ENCODE measurements around the gene IMPG2.
"Not testable (repeated sequence)": the region's sequence is repeated elsewhere in the genome, so short reads cannot be mapped to it uniquely, and the experiment has no call there.

Gene IMPG2

DNA sequence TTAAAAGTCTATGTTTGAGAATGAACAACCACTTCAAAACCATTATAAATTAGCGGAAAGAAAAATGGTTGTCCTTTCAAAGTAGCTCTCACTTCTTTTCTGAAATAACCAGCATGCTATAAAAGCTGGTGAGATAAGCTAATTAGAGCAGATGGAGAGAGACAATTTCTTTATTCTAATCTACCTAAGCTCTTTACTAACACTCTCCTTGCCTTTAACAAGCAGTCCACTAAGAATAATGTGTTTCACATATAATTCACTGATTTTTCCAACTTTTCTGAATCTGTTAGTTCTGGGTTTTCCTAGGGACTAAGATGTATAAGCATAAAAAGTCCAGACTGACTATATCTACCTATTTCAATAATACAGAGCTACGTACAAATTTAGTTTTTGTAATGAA is at the start of gene IMPG2:
IMPG2 (minus strand) TSS at position 101 of the 400 bp plus-strand sequence. CDS start 203 bp downstream, outside the sequence.
- DNase-seq: no peak

- no peak for DNase-seq
Observed at GRCh38 chr3:101362406-101362805, 42.0 kb upstream of the IMPG2 start.

- no peak for DNase-seq
Observed at GRCh38 chr3:101351829-101352228, 31.5 kb upstream of the IMPG2 start.

DNA sequence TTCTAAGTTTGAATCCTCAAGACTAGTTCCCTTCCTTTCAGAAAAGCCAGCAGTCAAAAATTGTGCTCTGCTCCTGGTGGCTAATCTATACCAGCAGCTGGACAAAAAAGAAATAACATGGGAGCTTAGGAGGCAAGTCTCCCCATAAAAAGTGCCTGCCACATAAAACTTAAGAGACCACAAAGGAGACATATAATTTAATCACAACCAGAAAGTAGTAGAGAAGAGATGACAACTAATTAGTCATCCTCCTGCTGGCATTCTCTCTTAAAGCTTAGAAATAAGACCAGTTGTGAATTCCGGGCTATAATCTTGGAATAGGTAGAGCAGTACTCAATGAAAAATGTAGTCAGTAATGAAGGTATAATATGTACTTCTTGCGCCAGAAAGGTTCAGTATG is 20.2 kb upstream of the IMPG2 start:
- DNase-seq: no peak

GRCh38 chr3:101333883-101334282 is 13.5 kb upstream of the IMPG2 start:
- DNase-seq: no peak

DNA sequence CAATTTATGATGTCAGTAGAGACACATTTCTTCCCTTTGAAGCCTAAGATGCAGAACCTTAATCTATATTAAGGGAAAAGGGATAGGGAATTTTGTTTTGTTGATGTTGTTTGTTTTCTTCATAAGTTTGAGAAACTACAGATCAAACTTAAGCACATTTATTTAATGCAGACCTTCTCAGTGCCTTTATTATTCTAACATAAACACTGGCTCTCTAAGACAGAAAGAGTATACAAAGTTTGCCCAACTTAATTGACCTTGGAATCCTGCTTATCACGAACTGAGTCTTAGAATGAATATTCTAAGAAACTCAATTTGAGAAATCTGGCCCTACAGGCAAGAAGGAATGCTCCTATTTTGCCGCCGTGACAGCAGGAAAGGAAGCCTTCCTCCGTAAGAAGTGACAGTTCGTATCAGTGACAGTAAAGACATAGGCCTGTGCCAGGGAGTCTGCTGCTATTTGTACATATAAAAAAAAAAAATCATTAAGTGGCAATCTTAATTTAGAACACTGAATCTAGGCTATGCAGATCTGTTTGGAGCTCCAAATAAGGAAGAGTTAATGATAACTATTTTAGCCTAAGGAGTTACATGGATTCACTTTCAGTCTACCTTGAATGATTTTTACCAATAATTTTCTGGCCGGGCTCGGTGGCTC is 8.8 kb upstream of the IMPG2 start:
- DNase-seq: no peak

GRCh38 chr3:101325393-101326134 is 5.2 kb upstream of the IMPG2 start:
- DNase-seq: no peak

- no peak for DNase-seq
Observed at GRCh38 chr3:101319531-101319930, 844 bp downstream of the IMPG2 start.

- DNase-seq: no peak
Observed at GRCh38 chr3:101312545-101312944, 7.8 kb downstream of the IMPG2 start.

DNA sequence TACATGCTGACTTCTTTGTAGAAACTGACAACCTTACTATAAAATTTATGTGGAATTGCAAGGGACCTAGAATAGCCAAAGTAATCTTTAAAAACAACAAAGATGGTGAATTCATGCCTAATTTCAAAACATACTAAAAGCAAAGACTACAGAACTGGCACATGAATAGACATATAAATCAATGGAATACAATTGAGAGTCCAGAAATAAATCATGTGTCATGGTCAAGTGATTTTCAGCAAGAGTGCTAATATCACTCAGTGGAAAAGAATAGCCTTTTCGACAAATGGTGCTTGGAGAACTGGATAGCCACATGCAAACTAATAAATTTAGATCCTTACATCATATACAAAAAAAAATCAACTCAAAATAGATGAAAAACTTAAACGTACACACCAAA is 8.7 kb downstream of the IMPG2 start:
- DNase-seq: no peak

- no peak for DNase-seq
Observed at GRCh38 chr3:101310978-101311375, 9.4 kb downstream of the IMPG2 start.

DNA sequence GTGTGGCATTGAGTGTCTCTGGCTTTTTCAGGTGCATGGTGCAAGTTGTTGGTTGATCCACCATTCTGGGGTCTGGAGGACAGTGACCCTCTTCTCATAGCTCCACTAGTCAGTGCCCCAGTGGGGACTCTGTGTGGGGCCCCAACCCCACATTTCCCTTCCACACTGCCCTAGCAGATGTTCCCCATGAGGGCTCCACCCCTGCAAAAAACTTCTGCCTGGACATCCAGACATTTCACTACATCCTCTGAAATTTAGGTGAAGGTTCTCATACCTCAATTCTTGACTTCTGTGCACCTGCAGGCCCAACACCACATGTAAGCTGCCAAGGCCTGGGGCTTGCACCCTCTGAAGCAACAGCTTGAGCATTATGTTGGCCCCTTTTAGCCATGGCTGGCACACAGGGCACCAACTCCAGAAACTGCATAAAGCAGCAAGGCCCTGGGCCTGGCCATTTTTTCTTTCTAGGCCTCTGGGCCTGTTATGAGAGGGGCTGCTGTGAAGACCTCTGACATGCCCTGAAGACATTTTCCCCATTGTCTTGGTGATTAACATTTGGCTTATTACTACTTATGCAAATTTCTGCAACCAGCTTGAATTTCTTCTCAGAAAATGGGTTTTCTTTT is 12.1 kb downstream of the IMPG2 start:
- not testable (repeated sequence) for DNase-seq

- no peak for DNase-seq
Observed at GRCh38 chr3:101303836-101304235, 16.5 kb downstream of the IMPG2 start.

DNA sequence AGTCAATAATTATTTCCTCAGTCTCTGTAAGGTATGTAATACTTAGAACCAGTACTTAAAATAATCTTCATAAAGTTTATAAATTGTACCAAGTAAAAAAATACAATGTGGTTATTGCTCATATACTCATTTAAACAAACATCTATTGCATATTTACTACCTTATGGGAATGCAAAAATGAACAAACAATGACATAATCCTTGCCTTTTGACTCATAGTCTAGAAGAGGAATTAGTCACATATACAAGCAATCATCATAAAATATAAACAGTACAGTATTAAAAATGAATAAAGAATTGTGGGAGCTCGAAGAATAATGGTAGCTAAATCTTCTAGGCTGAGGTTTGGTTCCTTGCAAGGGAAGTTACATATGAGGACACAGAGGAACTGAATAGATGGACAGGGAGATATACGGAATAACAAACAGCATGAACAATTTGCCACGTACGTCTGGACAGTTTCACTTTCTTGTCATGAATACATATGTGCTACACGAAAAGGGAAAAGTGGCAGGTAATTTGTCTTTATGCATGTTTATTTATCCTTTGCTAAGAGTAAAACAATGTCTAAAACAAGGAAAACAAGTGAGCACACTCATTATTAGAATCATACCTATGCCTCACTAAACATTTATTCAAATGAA is 17.2 kb downstream of the IMPG2 start:
- DNase-seq: no peak

DNA sequence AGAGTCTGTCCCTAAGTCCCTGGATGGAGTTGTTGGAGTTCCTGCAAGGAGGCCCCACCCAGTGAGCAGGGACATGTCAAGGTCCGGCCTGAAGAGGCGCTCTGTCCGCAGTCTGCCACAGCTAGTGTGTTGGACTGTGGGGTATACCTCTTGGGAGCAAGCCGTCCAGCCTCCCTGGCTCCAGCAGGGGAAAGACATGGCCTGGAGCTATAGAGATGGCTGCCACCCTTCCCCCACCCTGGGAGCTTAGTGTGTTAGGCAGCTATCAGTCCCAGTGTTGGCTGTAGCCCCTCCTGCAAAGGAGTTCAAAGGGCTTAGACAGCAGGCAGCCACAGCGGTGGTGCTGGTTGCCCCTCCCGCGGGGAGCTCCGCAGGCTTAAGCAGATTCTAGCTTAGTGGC is 20.3 kb downstream of the IMPG2 start:
- no peak for DNase-seq

- DNase-seq: no peak
Observed at GRCh38 chr3:101292027-101292426, 28.3 kb downstream of the IMPG2 start.

GRCh38 chr3:101288294-101288693 is 32.1 kb downstream of the IMPG2 start:
- DNase-seq: no peak

GRCh38 chr3:101284757-101285156 is 35.6 kb downstream of the IMPG2 start:
- DNase-seq: no peak

- no peak for DNase-seq
Observed at GRCh38 chr3:101281521-101282030, 38.8 kb downstream of the IMPG2 start.

- DNase-seq: no peak
Observed at GRCh38 chr3:101279765-101280385, 40.5 kb downstream of the IMPG2 start.

DNA sequence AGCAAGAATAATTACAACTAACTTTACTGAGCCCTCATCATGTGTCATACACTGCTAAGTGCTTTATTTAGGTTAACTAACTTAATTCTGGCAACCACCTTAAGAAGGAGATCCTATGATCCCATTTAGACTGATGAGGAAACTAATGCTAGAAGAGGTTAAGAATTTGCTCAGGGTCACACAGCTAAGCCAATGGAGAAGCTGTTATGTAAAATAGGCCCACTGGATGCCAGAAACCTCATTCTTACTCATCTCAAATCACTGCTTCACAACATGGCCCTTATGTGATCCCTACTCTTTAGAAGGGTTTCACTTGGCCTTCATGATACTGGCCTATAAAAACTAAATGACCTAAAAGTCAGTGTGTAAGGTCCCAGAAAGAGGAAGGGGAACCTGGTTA is 41.2 kb downstream of the IMPG2 start:
- no peak for DNase-seq

DNA sequence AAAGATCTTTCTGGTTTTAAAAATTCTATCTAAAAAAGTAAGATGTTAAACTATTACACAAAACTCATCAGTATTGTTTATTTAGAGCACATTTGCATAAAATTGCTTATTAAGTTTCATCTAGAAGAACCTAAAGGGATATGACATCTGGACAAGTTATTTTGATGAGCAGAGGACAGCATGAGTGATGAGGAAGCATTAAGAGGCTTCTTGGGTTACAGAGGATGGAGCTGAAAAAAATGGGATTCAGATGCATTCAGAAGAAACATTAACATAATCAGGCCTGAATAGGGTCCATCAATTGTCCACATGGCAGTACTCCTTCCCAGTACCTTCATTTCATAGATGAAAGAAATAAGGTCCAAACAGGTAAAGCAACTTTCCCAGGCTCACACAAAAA is 41.6 kb downstream of the IMPG2 start:
- DNase-seq: no peak

DNA sequence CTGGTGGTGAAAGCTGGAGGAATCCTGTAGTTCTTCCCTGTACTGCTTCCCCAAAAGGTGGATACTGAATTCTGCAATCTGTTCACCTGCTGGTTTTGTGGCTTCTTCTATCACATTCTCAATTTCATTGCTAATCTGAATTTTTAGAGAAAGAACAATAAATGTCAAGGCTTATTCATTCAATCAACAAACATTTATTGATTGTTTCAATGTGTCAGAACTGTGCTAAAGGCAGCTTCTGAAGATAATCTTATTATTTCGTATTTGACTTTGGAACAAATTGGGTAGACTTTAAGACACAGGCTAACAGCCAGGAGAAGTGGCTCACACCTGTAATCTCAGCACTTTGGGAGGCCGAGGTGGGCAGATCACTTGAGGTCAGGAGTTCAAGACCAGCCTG is 46.8 kb downstream of the IMPG2 start:
- DNase-seq: no peak

All from NCI-H1436 (cell line).